ENCODE results near the gene EMC1. TPM values are rescaled to one million over a fixed set of nuclear protein-coding genes. Genes with fewer than 3 reads are reported as not detected.
A peak's percentile ranks its signal among the peaks of the same experiment; 100 is the strongest.

The EMC1 gene
- total RNA-seq, 1 experiment from 2014 or later: 60.0 TPM

GRCh38 chr1:19258353-19258752 lies 7.0 kb upstream of the EMC1 start:
- Histone ChIP-seq H2AK5ac (ENCODE audit: insufficient read length, low read length) (no peak overlapping the region), H3K23me2 (ENCODE audit: insufficient read length, low read depth, low read length, poor library complexity, severe bottlenecking) (no peaks in the 10 kb centered on the region), H4K5ac (ENCODE audit: insufficient read length, low read depth, low read length) (no peak overlapping the region), H2BK12ac (ENCODE audit: insufficient read length, low read depth, low read length) (no peak overlapping the region), H3K79me1 (ENCODE audit: insufficient read depth, low read depth, low read length, poor library complexity, severe bottlenecking) (peaks cover 5% of the 10 kb centered on the region), H3K27ac (ENCODE audit: insufficient read length, low read depth, low read length) (no peak overlapping the region), H3K14ac (ENCODE audit: insufficient read depth, low read length) (no peak overlapping the region), H2BK120ac (ENCODE audit: low read depth, low read length, poor library complexity, severe bottlenecking) (no peak overlapping the region), H2BK20ac (ENCODE audit: low read depth, low read length, poor library complexity, severe bottlenecking) (no peak overlapping the region), H3T11ph (ENCODE audit: low read length) (no peak overlapping the region), H4K91ac (ENCODE audit: insufficient read length, low read depth, low read length) (no peak overlapping the region), H3K4me1 (ENCODE audit: insufficient read depth, low read length) (no peaks in the 10 kb centered on the region), H3K9ac (ENCODE audit: extremely low read depth, insufficient read length, low read length) (no peak overlapping the region), H3K79me2 (ENCODE audit: insufficient read depth, low read length) (peaks cover 19% of the 10 kb centered on the region; the same call in 1 of the 2 replicates), H3K9me3 (ENCODE audit: control insufficient read depth, low read depth, low read length) (no peaks in the 10 kb centered on the region), H2BK5ac (ENCODE audit: insufficient read length, low read length) (no peak overlapping the region), H3K4ac (ENCODE audit: low read depth, low read length) (no peak overlapping the region), H3K56ac (ENCODE audit: insufficient read length, low read depth, low read length) (no peak overlapping the region), H2AFZ (ENCODE audit: low read length) (no peak overlapping the region), H3K4me2 (ENCODE audit: insufficient read depth, insufficient read length, low read length) (no peak overlapping the region), H4K8ac (replicated peaks; ENCODE audit: insufficient read length, low read depth, low read length) (no peak overlapping the region), H3K27me3 (ENCODE audit: insufficient read depth, low read length) (no peaks in the 10 kb centered on the region), H3K23ac (ENCODE audit: insufficient read length, low read depth, low read length) (no peak overlapping the region), H3K18ac (ENCODE audit: insufficient read length, low read depth, low read length) (no peak overlapping the region), H4K20me1 (ENCODE audit: control insufficient read depth, insufficient read depth, insufficient read length) (no peaks in the 10 kb centered on the region), H2BK15ac (ENCODE audit: low read depth, low read length) (no peak overlapping the region)
- H3K4me1 Mint-ChIP-seq: peaks cover 6% of the 10 kb centered on the region in 2 experiments
- H3K27ac Mint-ChIP-seq: peak overlapping the region in 1 of 3 experiments; percentile 82; a peak in 1 of 7 replicates
- H3K36me3 Mint-ChIP-seq (ENCODE audit: insufficient read depth in 1 of 3, low read depth in 3 of 3): peaks cover 31 to 67% (median 55%) of the 10 kb centered on the region in 3 experiments; a peak in 6 of 7 replicates
- DNase-seq: no peak
- no peaks in the 10 kb centered on the region for H3K9me3 Mint-ChIP-seq
- no peak overlapping the region; a peak in 1 of 5 replicates for H3K4me3 Mint-ChIP-seq
- H3K27me3 Mint-ChIP-seq (ENCODE audit: low read depth): no peaks in the 10 kb centered on the region
- WGBS (ENCODE audit: extremely low coverage, insufficient read length, low lambda C conversion rate): no CpG with 5 or more reads among the region's 10 CpGs
- TF ChIP-seq CTCF (conservative IDR thresholded peaks at IDR 0.05): no peak

Measured in H9 (cell line).